Measurements from ENCODE around the gene KLHL2. TPM values are rescaled to one million over a fixed set of nuclear protein-coding genes. Genes with fewer than 3 reads are reported as not detected.
A peak's percentile ranks its signal among the peaks of the same experiment; 100 is the strongest.

KLHL2 gene
- total RNA-seq, 3 donors from 2014 or later: 20.2 to 60.4 (median 38.0) TPM

DNA sequence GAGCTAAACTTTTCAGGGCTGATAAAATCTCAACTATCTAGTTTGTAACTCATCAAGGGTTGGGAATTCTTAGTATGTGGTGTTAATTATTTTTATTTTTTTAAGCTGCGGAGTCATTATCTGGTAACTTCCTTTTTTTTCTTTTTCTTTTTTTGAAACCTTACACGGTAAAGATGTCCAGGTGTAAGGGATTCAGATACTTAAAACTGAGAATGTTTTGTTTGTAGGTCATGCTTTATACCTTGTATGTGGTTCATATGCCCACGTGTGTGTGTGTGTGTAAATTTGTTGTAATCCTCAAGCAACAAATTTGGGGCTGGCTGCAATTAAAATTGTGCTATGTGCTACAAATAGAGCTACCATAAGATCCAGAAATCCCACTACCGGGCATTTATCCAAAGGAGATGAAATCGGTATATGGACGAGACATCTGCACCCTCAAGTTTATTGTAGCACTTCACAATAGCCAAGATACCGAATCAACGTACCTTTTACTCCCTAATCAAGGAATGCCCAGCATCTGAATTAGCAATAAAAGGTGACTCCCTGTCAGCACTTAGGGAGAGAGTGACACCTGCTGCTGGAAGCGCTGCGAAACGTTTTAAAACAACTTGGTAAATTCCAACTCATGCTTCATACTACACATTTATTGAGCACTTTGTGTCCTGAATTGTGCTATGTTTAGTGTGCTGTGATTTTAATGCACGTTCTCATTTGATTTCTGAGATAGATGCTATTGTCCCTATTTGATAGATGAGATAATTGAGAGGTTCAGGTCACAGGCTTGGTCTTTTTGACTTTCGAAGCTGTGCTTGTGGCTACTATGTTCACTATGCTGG, 136.2 kb downstream of the KLHL2 start:
- TF ChIP-seq POLR2AphosphoS5 (IDR thresholded peaks at IDR 0.05) (no peak), POLR2A (IDR thresholded peaks at IDR 0.05) (no peak)
- TF ChIP-seq, protein P1, sequence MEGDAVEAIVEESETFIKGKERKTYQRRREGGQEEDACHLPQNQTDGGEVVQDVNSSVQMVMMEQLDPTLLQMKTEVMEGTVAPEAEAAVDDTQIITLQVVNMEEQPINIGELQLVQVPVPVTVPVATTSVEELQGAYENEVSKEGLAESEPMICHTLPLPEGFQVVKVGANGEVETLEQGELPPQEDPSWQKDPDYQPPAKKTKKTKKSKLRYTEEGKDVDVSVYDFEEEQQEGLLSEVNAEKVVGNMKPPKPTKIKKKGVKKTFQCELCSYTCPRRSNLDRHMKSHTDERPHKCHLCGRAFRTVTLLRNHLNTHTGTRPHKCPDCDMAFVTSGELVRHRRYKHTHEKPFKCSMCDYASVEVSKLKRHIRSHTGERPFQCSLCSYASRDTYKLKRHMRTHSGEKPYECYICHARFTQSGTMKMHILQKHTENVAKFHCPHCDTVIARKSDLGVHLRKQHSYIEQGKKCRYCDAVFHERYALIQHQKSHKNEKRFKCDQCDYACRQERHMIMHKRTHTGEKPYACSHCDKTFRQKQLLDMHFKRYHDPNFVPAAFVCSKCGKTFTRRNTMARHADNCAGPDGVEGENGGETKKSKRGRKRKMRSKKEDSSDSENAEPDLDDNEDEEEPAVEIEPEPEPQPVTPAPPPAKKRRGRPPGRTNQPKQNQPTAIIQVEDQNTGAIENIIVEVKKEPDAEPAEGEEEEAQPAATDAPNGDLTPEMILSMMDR (IDR thresholded peaks at IDR 0.05): peak in 2 of 3 donors; percentile 15 to 24
- Histone ChIP-seq H3K27me3 (no peaks in the 10 kb centered on the region), H3K36me3 (peaks cover 2% of the 10 kb centered on the region), H3K4me1 (no peaks in the 10 kb centered on the region), H3K4me3 (no peak overlapping the region), H3K27ac (no peak overlapping the region), H3K9me3 (no peaks in the 10 kb centered on the region)
- no peak for DNase-seq (ENCODE audit: low spot score in 2 of 2)
- intact Hi-C loops (cut with DNase I; ENCODE audit: low total_unique reads): no loop called here

DNA sequence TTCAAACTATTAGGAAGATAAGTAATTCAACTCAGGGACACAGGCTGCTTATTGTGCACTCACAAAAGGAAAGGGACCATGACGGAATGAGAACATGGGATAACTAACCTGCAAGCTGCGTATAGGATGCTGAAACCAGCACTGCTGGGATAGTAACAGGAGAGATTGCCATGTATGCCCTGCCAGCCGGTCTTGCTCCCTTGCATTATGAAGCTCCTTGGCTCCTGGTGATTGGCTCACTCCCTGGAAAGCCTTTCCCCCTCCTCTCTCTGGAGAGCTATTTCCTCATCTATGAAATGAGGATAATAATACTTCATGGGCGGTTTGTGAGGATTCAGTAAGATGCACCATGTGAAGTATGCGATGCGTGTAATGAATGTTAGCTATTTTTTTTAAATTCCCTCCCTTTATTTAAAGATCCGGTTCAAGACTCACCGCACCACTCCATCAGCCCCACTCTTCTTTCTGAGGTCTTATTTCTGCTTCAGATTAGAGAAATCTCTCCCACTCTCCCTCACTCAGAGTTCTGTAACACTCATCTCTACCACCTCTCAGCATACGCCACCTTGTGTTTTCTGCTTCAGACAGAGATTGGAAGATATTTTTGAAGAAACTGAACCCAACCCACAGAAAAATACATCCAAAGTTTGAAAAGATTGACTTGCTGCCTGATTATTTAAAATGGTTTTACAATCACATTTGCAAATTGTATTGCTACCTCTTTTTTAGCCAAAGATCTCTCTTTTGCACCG, 138.5 kb downstream of the KLHL2 start:
- Histone ChIP-seq H3K4me1 (no peaks in the 10 kb centered on the region), H3K27ac (no peak overlapping the region), H3K27me3 (no peaks in the 10 kb centered on the region), H3K36me3 (no peaks in the 10 kb centered on the region), H3K9me3 (no peaks in the 10 kb centered on the region), H3K4me3 (peak overlapping the region in 1 of 3 donors; percentile 13)
- TF ChIP-seq, protein P1 (IDR thresholded peaks at IDR 0.05): no peak
- TF ChIP-seq POLR2A (IDR thresholded peaks at IDR 0.05) (no peak), POLR2AphosphoS5 (IDR thresholded peaks at IDR 0.05) (no peak)
- intact Hi-C loops (cut with DNase I; ENCODE audit: low total_unique reads): no loop called here
- no peak for DNase-seq (ENCODE audit: low spot score in 2 of 2)

DNA sequence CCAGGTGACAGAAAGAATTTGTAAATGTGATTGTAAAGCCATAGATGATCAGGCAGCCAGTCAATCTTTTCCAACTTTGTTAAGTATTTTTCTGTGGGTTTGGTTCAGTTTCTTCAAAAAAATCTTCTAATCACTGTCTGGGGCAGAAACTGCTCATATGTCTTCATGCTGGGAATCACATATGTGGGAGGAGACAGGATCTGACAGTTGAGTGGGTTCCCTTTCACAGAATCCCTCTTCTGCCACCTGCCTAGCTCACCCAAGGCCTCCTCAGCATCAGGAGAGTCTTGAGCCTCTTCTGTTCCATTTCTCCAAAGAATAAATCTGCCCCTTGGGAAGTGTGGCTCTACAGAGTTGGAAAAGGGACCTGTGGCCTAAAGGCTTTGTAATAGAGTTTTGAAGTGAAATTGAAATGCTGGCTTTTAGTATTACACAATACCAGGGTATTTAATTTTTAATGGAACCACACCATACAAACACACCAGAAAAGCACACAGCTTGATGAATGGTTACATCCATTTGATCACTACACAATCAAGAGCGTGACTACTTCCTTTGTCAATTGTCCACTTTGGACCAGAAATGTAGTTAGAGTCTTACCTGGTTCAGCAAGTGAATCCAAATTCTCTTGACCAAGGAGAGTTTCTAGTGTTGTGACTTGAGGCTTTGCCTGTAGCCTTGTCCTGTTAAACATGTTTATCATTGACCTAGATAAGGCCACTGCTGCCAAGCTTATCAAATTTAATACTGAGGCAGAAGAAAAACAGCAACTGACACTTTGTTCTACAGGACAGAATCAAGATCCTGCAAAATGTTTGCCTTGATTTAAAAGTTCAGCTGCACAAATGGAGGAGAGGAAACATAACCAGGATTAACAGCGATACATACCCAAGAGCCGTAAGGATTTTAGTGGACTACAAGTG, 140.5 kb downstream of the KLHL2 start:
- Histone ChIP-seq H3K27me3 (no peaks in the 10 kb centered on the region), H3K4me1 (no peaks in the 10 kb centered on the region), H3K9me3 (no peaks in the 10 kb centered on the region), H3K36me3 (no peaks in the 10 kb centered on the region), H3K4me3 (no peak overlapping the region), H3K27ac (no peak overlapping the region)
- TF ChIP-seq POLR2A (IDR thresholded peaks at IDR 0.05): no peak
- TF ChIP-seq, protein P1 (IDR thresholded peaks at IDR 0.05): no peak
- no peak for TF ChIP-seq POLR2AphosphoS5 (IDR thresholded peaks at IDR 0.05)
- intact Hi-C loops (cut with DNase I; ENCODE audit: low total_unique reads): no loop called here
- DNase-seq (ENCODE audit: low spot score in 2 of 2): no peak

DNA sequence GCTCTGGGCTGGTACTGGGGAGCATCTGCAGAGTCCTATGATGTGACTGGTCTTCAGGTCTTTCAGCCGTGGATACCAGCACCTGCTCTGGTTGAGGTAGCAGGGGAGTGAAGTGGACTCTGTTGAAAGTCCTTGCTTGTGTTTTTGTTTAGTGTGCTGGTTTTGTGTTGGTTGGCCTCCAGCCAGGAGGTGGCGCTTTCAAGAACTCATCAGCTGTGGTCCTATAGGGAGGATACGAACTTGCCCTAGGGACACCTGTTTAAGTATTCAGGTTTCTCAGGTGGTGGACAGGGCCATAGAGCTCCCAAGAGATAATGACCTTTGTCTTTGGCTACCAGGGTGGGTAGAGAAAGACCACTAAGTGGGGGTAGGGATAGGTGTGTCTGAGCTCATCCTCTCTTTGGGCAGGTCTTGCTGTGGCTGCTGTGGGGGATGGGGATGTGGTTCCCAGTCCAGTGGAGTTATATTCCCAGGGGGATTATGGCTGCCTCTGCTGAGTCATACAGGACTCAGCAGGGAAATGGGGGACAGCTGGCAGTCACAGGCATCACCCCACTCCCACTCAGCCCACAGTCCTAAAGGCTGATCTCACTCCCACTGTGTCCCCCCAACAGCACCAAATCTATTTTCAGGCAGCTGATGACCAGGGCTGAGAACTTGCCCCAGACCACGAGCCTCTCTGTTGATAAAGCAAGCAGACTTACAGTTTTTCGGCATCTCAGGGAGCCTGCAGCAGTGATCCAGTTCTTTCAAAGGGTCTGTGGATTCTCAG, 144.2 kb downstream of the KLHL2 start:
- Histone ChIP-seq H3K27ac (no peak overlapping the region), H3K4me3 (no peak overlapping the region), H3K4me1 (no peaks in the 10 kb centered on the region), H3K27me3 (no peaks in the 10 kb centered on the region), H3K9me3 (no peaks in the 10 kb centered on the region), H3K36me3 (no peaks in the 10 kb centered on the region)
- no peak for DNase-seq (ENCODE audit: low spot score in 2 of 2)
- no peak for TF ChIP-seq POLR2AphosphoS5 (IDR thresholded peaks at IDR 0.05)
- TF ChIP-seq, protein P1 (IDR thresholded peaks at IDR 0.05): no peak
- no peak for TF ChIP-seq POLR2A (IDR thresholded peaks at IDR 0.05)
- intact Hi-C loops (cut with DNase I; ENCODE audit: low total_unique reads): no loop called here
